Ovary (tissue), 9 donors: Measurements from ENCODE around the gene CLBA1. TPM values are rescaled to one million over a fixed set of nuclear protein-coding genes. Genes with fewer than 3 reads are reported as not detected.
A peak's percentile ranks its signal among the peaks of the same experiment; 100 is the strongest.

ENCODE experiments used
- DNase-seq, 5 donors: peaks; one replicate each; pipeline ENCODE4 v3.0.0-alpha.2; 2019 to 2020
- H3K27ac ChIP-seq, 2 donors: fragments of 200-600 bp; one replicate each; pipeline versions ENCODE4 v1.5.1 to v1.8.0; 2019 to 2022
- H3K27me3 ChIP-seq: fragments of 200-600 bp; one replicate; pipeline ENCODE4 v1.8.0; 2022
- H3K36me3 ChIP-seq: fragments of 200-600 bp; sonication (generic); one replicate; pipeline ENCODE4 v1.5.1; 2019
- H3K4me1 ChIP-seq: one replicate; pipeline ENCODE4 v1.8.1; 2013; ENCODE audit warnings: mild to moderate bottlenecking, moderate library complexity; ENCODE audit not compliant: insufficient read depth
- H3K4me3 ChIP-seq: fragments of 200-600 bp; sonication (generic); one replicate; pipeline ENCODE4 v1.5.1; 2017
- H3K9me3 ChIP-seq, 2 donors: fragments of 200-600 bp in 1 of 2; sonication (generic) in 1 of 2; one replicate each; pipeline versions ENCODE4 v1.5.1 to v1.8.1; 2013 to 2019; ENCODE audit warnings: mild to moderate bottlenecking in 1 of 2, moderate library complexity in 1 of 2
- EP300 ChIP-seq: sonication (generic); formaldehyde crosslinking; IDR thresholded peaks from one replicate; pipeline ENCODE4 v1.6.1; 2017; ENCODE audit warnings: antibody characterized with exemption
- POLR2A ChIP-seq: fragments of 450-650 bp; IDR thresholded peaks from one replicate; pipeline ENCODE4 v1.6.1; 2017; ENCODE audit warnings: antibody characterized with exemption, mild to moderate bottlenecking, moderate library complexity
- WGBS, 3 donors: extraction: QIAGEN DNeasy Blood & Tissue Kit in 1 of 3; methylation state at CpG; one replicate each; pipeline versions ENCODE4 v1.1.5 to v1.1.7; 2013 to 2017; 5-methylcytosine and 5-hydroxymethylcytosine counted together
- intact Hi-C, 4 donors: fragments of 100-400 bp; cut with DNase I; formaldehyde crosslinking; loops; one replicate each; pipeline versions ENCODE4 v1.11.0 to v1.15.1; 2022 to 2023
- polyA plus RNA-seq, 2 donors: library from polyadenylated mRNA; stranded (reverse); fragments of 200-250 nt in 1 of 2; fragments of 350-450 nt in 1 of 2; fragmentation: Illumina TruSeq in 1 of 2; extraction: RNeasy Lipid Tissue Mini Kit (QIAGEN cat#74804) in 1 of 2; gene quantifications; one replicate each; pipeline ENCODE4 v1.2.3, GENCODE V29; 2013 to 2014
- total RNA-seq, 7 donors: library from RNA; depleted of rRNA in 2 of 7; stranded (reverse); fragments of >200 nt in 2 of 7; fragmentation: NEBNext Ultra II Directional in 3 of 7; extraction: Animal tissue kit (Norgen Biotek cat#: 25700) in 3 of 7; gene quantifications; one replicate each; pipeline versions ENCODE4 v1.1.0 to v1.2.4, GENCODE V29; 2016 to 2023
- TF ChIP-seq, protein P1 (sequence below), 3 donors: fragments of 450-650 bp in 2 of 3; fragments of 200-600 bp in 1 of 3; IDR thresholded peaks; one replicate each; pipeline versions ENCODE4 v1.5.1 to v1.8.0; 2016 to 2022; ENCODE audit warnings: antibody characterized with exemption in 3 of 3, mild to moderate bottlenecking in 1 of 3
- donor health status: DM: no; HTN: no; CAD: no; lungs with moderate emphysema.
- donor health status: DM: no; HTN: no; CAD: no.
- donor health status: Bipolar disorder and iron deficiency.
- donor health status: DM: yes; HTN: yes; CAD: no.
- donor health status: DM: no; HTN: no; CAD: no.
- donor health status: DM: yes; HTN: yes; CAD: no.

The CLBA1 gene
- total and polyA plus RNA-seq, 9 donors: 3.5 to 15.7 (median 6.7) TPM

DNA sequence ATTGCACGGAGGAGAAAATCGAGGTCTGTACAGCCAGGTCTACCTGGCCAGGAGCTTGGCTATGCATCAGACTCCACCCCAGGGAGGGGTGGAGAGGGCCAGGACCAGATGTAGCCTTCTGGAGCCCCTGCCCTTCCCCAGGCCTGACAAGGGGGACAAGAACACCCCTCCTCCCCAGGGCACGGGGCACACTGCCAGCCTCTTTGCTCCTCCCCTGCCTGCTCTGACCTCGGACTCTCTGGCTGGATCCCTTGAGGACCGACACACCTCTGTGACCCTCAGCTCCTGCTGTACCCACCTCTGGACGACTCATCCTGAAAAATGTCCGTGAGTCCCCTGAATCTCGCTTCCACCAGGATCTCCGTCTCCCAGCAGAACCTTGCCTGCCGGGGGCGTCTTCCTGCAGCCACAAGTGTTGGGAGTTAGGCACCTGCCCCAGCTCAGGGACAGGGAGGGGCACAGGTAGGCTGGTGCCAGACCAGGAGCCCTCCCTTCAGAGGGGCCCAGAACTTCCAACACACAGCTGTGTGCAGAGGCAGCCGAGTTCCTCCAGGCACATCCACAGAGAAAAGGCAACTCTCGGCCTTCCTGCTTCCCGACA is 29.2 kb upstream of the CLBA1 start:
- 69 to 82% (median 72%) methylated on average over 14 of the region's 14 CpGs for WGBS, 3 donors
- TF ChIP-seq EP300 (no peak), POLR2A (no peak)
- TF ChIP-seq, protein P1, sequence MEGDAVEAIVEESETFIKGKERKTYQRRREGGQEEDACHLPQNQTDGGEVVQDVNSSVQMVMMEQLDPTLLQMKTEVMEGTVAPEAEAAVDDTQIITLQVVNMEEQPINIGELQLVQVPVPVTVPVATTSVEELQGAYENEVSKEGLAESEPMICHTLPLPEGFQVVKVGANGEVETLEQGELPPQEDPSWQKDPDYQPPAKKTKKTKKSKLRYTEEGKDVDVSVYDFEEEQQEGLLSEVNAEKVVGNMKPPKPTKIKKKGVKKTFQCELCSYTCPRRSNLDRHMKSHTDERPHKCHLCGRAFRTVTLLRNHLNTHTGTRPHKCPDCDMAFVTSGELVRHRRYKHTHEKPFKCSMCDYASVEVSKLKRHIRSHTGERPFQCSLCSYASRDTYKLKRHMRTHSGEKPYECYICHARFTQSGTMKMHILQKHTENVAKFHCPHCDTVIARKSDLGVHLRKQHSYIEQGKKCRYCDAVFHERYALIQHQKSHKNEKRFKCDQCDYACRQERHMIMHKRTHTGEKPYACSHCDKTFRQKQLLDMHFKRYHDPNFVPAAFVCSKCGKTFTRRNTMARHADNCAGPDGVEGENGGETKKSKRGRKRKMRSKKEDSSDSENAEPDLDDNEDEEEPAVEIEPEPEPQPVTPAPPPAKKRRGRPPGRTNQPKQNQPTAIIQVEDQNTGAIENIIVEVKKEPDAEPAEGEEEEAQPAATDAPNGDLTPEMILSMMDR (IDR thresholded peaks at IDR 0.05): no peak
- H3K27me3 ChIP-seq: no peaks in the 10 kb centered on the region
- no peak overlapping the region for H3K4me3 ChIP-seq
- no peaks in the 10 kb centered on the region for H3K9me3 ChIP-seq
- no peaks in the 10 kb centered on the region for H3K4me1 ChIP-seq
- intact Hi-C loops: no loop called here
- H3K27ac ChIP-seq: no peak overlapping the region
- DNase-seq: peak in 2 of 5 donors; percentile 17 to 26
- no peaks in the 10 kb centered on the region for H3K36me3 ChIP-seq

- Histone ChIP-seq H3K27me3 (no peaks in the 10 kb centered on the region), H3K4me1 (no peaks in the 10 kb centered on the region), H3K36me3 (no peaks in the 10 kb centered on the region), H3K27ac (no peak overlapping the region), H3K4me3 (no peak overlapping the region), H3K9me3 (no peaks in the 10 kb centered on the region)
- peak in 2 of 5 donors; percentile 9 to 24 for DNase-seq
- TF ChIP-seq, protein P1 (IDR thresholded peaks at IDR 0.05): no peak
- no peak for TF ChIP-seq POLR2A
- no peak for TF ChIP-seq EP300
- intact Hi-C loops: no loop called here
- 63 to 74% (median 67%) methylated on average over 25 of the region's 25 CpGs for WGBS, 3 donors
Observed at GRCh38 chr14:104957146-104958113, 28.2 kb upstream of the CLBA1 start.

DNA sequence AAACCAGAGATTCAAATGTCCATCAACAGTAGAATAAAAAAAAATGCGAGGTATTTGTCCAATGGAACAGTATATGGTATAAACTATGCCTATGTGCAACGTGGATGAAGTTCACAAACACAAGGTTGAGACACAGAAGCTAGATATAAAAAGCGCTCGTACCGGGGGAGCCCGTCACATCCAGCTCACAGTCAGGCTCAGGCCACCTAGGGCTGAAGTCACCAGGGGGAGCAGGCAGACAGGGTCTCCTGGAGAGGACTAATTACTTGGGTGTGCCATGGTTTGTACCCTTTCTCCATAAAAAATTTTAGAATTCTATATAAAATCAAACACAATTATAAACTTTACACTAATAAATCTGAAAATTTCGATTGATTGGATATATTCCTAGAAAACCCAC is 21.0 kb upstream of the CLBA1 start:
- H3K27ac ChIP-seq: no peak overlapping the region
- H3K4me1 ChIP-seq: peaks cover 9% of the 10 kb centered on the region
- no peak for TF ChIP-seq EP300
- no peak for TF ChIP-seq POLR2A
- TF ChIP-seq, protein P1 (IDR thresholded peaks at IDR 0.05): no peak
- H3K27me3 ChIP-seq: no peaks in the 10 kb centered on the region
- H3K9me3 ChIP-seq: no peaks in the 10 kb centered on the region
- H3K36me3 ChIP-seq: no peaks in the 10 kb centered on the region
- WGBS, 3 donors: 85 to 90% (median 89%) methylated on average over 7 of the region's 7 CpGs
- intact Hi-C loops: no loop called here
- H3K4me3 ChIP-seq: no peak overlapping the region
- DNase-seq: peak in 1 of 5 donors; percentile 4

GRCh38 chr14:104965561-104966231 is 19.9 kb upstream of the CLBA1 start:
- Histone ChIP-seq H3K36me3 (no peaks in the 10 kb centered on the region), H3K27me3 (no peaks in the 10 kb centered on the region), H3K9me3 (no peaks in the 10 kb centered on the region), H3K4me1 (peaks cover 9% of the 10 kb centered on the region), H3K27ac (no peak overlapping the region), H3K4me3 (no peak overlapping the region)
- DNase-seq: peak in 2 of 5 donors; percentile 18 to 35
- TF ChIP-seq, protein P1 (IDR thresholded peaks at IDR 0.05): no peak
- no peak for TF ChIP-seq POLR2A
- TF ChIP-seq EP300: no peak
- intact Hi-C loops: no loop called here
- 69 to 73% (median 72%) methylated on average over 12 to 13 of the region's 13 CpGs for WGBS, 3 donors
